Measurements from ENCODE around the gene NLK.

DNA sequence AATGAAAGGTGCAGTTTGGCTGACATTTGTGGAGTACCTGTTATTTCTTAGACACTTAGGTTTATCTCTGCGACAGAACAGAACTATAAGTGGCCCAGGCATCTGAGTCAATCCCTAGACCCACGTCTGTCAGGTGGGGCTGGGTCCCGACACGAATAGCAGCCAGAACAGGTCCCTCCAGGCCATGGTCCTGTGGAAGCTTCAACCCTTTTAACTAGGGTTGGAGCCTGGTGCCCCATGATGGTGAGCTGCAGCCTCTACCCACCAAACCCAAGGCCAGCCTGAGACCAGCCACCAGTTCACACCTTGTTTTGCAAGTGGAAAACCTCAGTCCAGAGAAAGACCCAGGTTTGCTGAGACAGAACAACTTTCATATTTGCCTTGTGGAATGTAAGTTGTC, 202.0 kb downstream of the NLK start:
- TF ChIP-seq, protein P1, sequence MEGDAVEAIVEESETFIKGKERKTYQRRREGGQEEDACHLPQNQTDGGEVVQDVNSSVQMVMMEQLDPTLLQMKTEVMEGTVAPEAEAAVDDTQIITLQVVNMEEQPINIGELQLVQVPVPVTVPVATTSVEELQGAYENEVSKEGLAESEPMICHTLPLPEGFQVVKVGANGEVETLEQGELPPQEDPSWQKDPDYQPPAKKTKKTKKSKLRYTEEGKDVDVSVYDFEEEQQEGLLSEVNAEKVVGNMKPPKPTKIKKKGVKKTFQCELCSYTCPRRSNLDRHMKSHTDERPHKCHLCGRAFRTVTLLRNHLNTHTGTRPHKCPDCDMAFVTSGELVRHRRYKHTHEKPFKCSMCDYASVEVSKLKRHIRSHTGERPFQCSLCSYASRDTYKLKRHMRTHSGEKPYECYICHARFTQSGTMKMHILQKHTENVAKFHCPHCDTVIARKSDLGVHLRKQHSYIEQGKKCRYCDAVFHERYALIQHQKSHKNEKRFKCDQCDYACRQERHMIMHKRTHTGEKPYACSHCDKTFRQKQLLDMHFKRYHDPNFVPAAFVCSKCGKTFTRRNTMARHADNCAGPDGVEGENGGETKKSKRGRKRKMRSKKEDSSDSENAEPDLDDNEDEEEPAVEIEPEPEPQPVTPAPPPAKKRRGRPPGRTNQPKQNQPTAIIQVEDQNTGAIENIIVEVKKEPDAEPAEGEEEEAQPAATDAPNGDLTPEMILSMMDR (IDR thresholded peaks at IDR 0.05; ENCODE audit: insufficient read depth, low read depth, low read length) = no peak
- no peak for TF ChIP-seq EZH2 (IDR thresholded peaks at IDR 0.05; ENCODE audit: insufficient read depth, low read length)

All from astrocyte (in vitro differentiated cells and primary cell).